ENCODE data around the gene LCN12.

LCN12 gene

DNA sequence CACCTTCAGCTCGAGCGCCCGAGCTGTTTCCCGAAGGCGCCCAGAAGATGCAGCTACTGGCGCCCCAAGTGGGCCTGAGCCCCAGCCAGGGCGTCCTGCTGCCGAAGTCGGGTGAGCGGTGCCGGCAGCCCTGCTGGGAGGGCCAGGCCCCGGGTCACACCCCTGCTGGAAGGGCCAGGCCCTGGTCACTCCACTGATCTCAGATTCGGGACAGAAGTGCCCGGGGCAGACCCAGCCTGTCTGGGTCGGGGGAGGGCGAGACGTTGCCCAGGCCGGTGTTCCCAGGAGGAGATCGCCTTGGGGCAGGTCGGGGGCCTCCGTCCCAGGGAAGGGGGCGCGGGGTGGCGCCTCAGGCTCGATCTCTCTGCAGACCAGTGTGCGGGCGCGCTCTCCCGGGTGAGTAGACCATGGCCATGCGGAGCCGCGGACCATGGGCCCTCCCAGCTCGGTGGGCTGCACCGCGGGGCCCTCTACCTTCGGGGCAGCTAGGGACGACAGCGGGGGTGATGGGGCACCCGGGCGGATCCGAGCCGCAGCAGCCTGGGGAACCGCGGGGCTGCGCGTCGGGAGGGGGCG lies 33.0 kb downstream of the LCN12 start:
- Histone ChIP-seq H3K27me3 (ENCODE audit: control insufficient read depth, low read length) (peaks cover 34% of the 10 kb centered on the region), H3K36me3 (ENCODE audit: control insufficient read depth, low read length) (no peaks in the 10 kb centered on the region), H3K9me3 (ENCODE audit: control insufficient read depth, insufficient read depth, low read length) (no peaks in the 10 kb centered on the region), H3K4me3 (ENCODE audit: low read length) (no peak overlapping the region), H3F3A (ENCODE audit: control insufficient read depth, insufficient read depth) (no peaks in the 10 kb centered on the region), H3K9me2 (replicated peaks; ENCODE audit: control insufficient read depth, low read length) (no peaks in the 10 kb centered on the region), H3K4me1 (ENCODE audit: control insufficient read depth, low read length) (no peaks in the 10 kb centered on the region), H3K79me2 (ENCODE audit: control insufficient read depth, low read length) (no peaks in the 10 kb centered on the region), H4K20me1 (ENCODE audit: control insufficient read depth, insufficient read depth, low read depth, low read length) (no peaks in the 10 kb centered on the region), H3K4me2 (ENCODE audit: low read length) (no peak overlapping the region), H3K27ac (ENCODE audit: low read depth, low read length) (no peak overlapping the region)
- TF ChIP-seq, protein P1, sequence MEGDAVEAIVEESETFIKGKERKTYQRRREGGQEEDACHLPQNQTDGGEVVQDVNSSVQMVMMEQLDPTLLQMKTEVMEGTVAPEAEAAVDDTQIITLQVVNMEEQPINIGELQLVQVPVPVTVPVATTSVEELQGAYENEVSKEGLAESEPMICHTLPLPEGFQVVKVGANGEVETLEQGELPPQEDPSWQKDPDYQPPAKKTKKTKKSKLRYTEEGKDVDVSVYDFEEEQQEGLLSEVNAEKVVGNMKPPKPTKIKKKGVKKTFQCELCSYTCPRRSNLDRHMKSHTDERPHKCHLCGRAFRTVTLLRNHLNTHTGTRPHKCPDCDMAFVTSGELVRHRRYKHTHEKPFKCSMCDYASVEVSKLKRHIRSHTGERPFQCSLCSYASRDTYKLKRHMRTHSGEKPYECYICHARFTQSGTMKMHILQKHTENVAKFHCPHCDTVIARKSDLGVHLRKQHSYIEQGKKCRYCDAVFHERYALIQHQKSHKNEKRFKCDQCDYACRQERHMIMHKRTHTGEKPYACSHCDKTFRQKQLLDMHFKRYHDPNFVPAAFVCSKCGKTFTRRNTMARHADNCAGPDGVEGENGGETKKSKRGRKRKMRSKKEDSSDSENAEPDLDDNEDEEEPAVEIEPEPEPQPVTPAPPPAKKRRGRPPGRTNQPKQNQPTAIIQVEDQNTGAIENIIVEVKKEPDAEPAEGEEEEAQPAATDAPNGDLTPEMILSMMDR (IDR thresholded peaks at IDR 0.05; ENCODE audit: low read depth, low read length, poor library complexity, severe bottlenecking) = no peak
- TF ChIP-seq EZH2phosphoT487 (IDR thresholded peaks at IDR 0.05; ENCODE audit: borderline replicate concordance, low read length) = no peak

DNA sequence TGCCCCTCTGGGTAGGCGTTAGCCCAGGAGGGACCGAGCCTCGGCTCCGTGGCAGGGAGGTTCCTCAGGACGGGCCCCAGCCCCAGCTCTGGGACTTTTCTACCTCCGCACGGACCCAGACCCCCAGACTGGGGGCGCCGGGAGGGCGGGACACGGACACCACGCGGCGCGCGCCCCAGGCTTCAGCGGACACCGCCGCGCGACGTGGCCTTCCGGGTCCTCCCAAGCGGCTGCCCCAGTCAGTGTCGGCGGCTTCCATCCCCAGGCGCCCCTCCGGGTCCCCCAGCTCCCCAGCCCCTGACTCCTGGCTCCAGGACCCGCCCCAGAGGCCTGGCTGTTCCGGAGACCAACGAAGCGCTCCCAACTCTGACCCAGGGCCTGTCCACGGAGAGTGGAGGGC lies 33.8 kb downstream of the LCN12 start:
- H3F3A ChIP-seq (ENCODE audit: control insufficient read depth, insufficient read depth) = no peaks in the 10 kb centered on the region
- H3K4me1 ChIP-seq (ENCODE audit: control insufficient read depth, low read length) = no peaks in the 10 kb centered on the region
- no peaks in the 10 kb centered on the region for H3K79me2 ChIP-seq (ENCODE audit: control insufficient read depth, low read length)
- H4K20me1 ChIP-seq (ENCODE audit: control insufficient read depth, insufficient read depth, low read depth, low read length) = no peaks in the 10 kb centered on the region
- H3K4me3 ChIP-seq (ENCODE audit: low read length) = no peak overlapping the region
- no peak overlapping the region for H3K4me2 ChIP-seq (ENCODE audit: low read length)
- H3K36me3 ChIP-seq (ENCODE audit: control insufficient read depth, low read length) = no peaks in the 10 kb centered on the region
- no peak overlapping the region for H3K27ac ChIP-seq (ENCODE audit: low read depth, low read length)
- no peaks in the 10 kb centered on the region for H3K9me2 ChIP-seq (replicated peaks; ENCODE audit: control insufficient read depth, low read length)
- peaks cover 40% of the 10 kb centered on the region for H3K27me3 ChIP-seq (ENCODE audit: control insufficient read depth, low read length)
- H3K9me3 ChIP-seq (ENCODE audit: control insufficient read depth, insufficient read depth, low read length) = no peaks in the 10 kb centered on the region
- no peak for TF ChIP-seq EZH2phosphoT487 (IDR thresholded peaks at IDR 0.05; ENCODE audit: borderline replicate concordance, low read length)
- TF ChIP-seq, protein P1 (IDR thresholded peaks at IDR 0.05; ENCODE audit: low read depth, low read length, poor library complexity, severe bottlenecking) = no peak

DNA sequence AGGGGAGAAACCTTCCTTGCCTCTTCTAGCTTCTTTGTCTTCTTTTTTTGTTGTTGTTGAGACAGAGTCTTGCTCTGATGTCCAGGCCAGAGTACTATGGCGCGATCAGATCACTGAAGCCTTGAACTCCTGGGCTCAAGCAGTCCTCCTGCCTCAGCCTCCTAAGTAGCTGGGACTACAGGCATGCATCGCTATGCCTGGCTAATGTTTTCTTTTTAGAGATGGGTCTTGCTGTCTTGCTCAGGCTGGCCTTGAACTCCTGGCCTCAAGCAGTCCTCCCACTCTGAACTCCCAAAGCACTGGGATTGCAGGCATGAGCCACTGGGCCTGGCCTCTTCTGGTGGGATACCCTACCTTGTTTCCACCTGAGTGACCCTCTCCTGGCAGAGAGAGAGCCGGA lies 36.8 kb downstream of the LCN12 start:
- Histone ChIP-seq H3K79me2 (ENCODE audit: control insufficient read depth, low read length) (peaks cover 10% of the 10 kb centered on the region), H3K27ac (ENCODE audit: low read depth, low read length) (no peak overlapping the region), H3K9me2 (replicated peaks; ENCODE audit: control insufficient read depth, low read length) (no peaks in the 10 kb centered on the region), H3K4me1 (ENCODE audit: control insufficient read depth, low read length) (peaks cover 11% of the 10 kb centered on the region), H3K36me3 (ENCODE audit: control insufficient read depth, low read length) (peaks cover 6% of the 10 kb centered on the region), H3K9me3 (ENCODE audit: control insufficient read depth, insufficient read depth, low read length) (no peaks in the 10 kb centered on the region), H3K4me2 (ENCODE audit: low read length) (no peak overlapping the region), H4K20me1 (ENCODE audit: control insufficient read depth, insufficient read depth, low read depth, low read length) (peaks cover 7% of the 10 kb centered on the region; the same call in 1 of the 2 replicates), H3K27me3 (ENCODE audit: control insufficient read depth, low read length) (peaks cover 35% of the 10 kb centered on the region), H3K4me3 (ENCODE audit: low read length) (no peak overlapping the region), H3F3A (ENCODE audit: control insufficient read depth, insufficient read depth) (no peaks in the 10 kb centered on the region)
- no peak for TF ChIP-seq EZH2phosphoT487 (IDR thresholded peaks at IDR 0.05; ENCODE audit: borderline replicate concordance, low read length)
- TF ChIP-seq, protein P1 (IDR thresholded peaks at IDR 0.05; ENCODE audit: low read depth, low read length, poor library complexity, severe bottlenecking) = no peak

All from DOHH2 (cell line).